GM23248 (cell line): ENCODE results near the gene SPANXN3. TPM values are rescaled to one million over a fixed set of nuclear protein-coding genes. Genes with fewer than 3 reads are reported as not detected.
"Not testable (repeated sequence)": the region's sequence is repeated elsewhere in the genome, so short reads cannot be mapped to it uniquely, and the experiment has no call there.

Experiments used
- DNase-seq: peaks from one replicate; pipeline ENCODE4 v3.0.0-alpha.2; 2015
- H2AFZ ChIP-seq: fragments of 200-600 bp; sonication (generic); 2 replicates; pipeline ENCODE4 v1.6.1; 2016; ENCODE audit warnings: antibody characterized with exemption
- H3F3A ChIP-seq: fragments of 200-600 bp; sonication (generic); 2 replicates; pipeline ENCODE4 v1.6.1; 2016; ENCODE audit warnings: mild to moderate bottlenecking, antibody characterized with exemption, mixed run types; ENCODE audit not compliant: insufficient read depth
- H3K27ac ChIP-seq: fragments of 200-600 bp; sonication (generic); 2 replicates; pipeline ENCODE4 v1.5.1; 2016; ENCODE audit warnings: mild to moderate bottlenecking
- H3K27me3 ChIP-seq: fragments of 200-600 bp; sonication (generic); replicated peaks from 2 replicates; pipeline ENCODE4 v1.6.1; 2016; ENCODE audit warnings: mild to moderate bottlenecking; ENCODE audit not compliant: insufficient read depth
- H3K36me3 ChIP-seq: fragments of 200-600 bp; sonication (generic); 2 replicates; pipeline ENCODE4 v1.6.1; 2016; ENCODE audit warnings: low read depth, mild to moderate bottlenecking
- H3K4me1 ChIP-seq: fragments of 200-600 bp; sonication (generic); 2 replicates; pipeline ENCODE4 v1.6.1; 2016; ENCODE audit warnings: mild to moderate bottlenecking; ENCODE audit not compliant: insufficient read depth
- H3K4me2 ChIP-seq: fragments of 200-600 bp; sonication (generic); one replicate; pipeline ENCODE4 v1.6.1; 2016; ENCODE audit warnings: mild to moderate bottlenecking; ENCODE audit not compliant: unreplicated experiment
- H3K4me3 ChIP-seq: fragments of 200-600 bp; sonication (generic); 2 replicates; pipeline ENCODE4 v1.5.1; 2016; ENCODE audit warnings: mild to moderate bottlenecking
- H3K79me2 ChIP-seq: fragments of 200-600 bp; sonication (generic); 2 replicates; pipeline ENCODE4 v1.6.1; 2016; ENCODE audit warnings: mild to moderate bottlenecking; ENCODE audit not compliant: insufficient read depth
- H3K9ac ChIP-seq: fragments of 200-600 bp; sonication (generic); 2 replicates; pipeline ENCODE4 v1.6.1; 2016; ENCODE audit warnings: mild to moderate bottlenecking
- H3K9me2 ChIP-seq: fragments of 200-600 bp; sonication (generic); 2 replicates; pipeline ENCODE4 v1.6.1; 2016; ENCODE audit warnings: mixed run types, mild to moderate bottlenecking, moderate library complexity; ENCODE audit not compliant: insufficient read depth
- H3K9me3 ChIP-seq: fragments of 200-600 bp; sonication (generic); one replicate; pipeline ENCODE4 v1.6.1; 2017; ENCODE audit warnings: low read depth
- H4K20me1 ChIP-seq: fragments of 200-600 bp; sonication (generic); 2 replicates; pipeline ENCODE4 v1.6.0; 2016; ENCODE audit not compliant: insufficient read depth
- EZH2 ChIP-seq: fragments of 200-600 bp; sonication (generic); IDR thresholded peaks from 2 replicates; pipeline ENCODE4 v1.6.1; 2018; ENCODE audit warnings: antibody characterized with exemption, mild to moderate bottlenecking; ENCODE audit not compliant: insufficient read depth, poor library complexity, severe bottlenecking
- EZH2phosphoT487 ChIP-seq: fragments of 200-600 bp; sonication (generic); IDR thresholded peaks from 2 replicates; pipeline ENCODE4 v1.6.1; 2018; ENCODE audit warnings: antibody characterized with exemption, moderate library complexity, mild to moderate bottlenecking, low read depth; ENCODE audit not compliant: insufficient read depth
- WGBS, 2 experiments: methylation state at CpG; one replicate each; pipeline ENCODE4 v1.1.6; 2015 to 2017; ENCODE audit warnings: low lambda C conversion rate in 2 of 2, low coverage in 1 of 2; ENCODE audit errors: missing lambda C conversion rate in 2 of 2; 5-methylcytosine and 5-hydroxymethylcytosine counted together
- in situ Hi-C: fragments of 300-500 bp; cut with MboI; formaldehyde crosslinking; loops from 2 replicates; pipeline ENCODE4 v1.15.0; 2020
- polyA plus RNA-seq: library from polyadenylated mRNA; unstranded; fragments of >200 nt; fragmentation: Nextera tagmentation; extraction: Ambion mirVana; gene quantifications from 2 replicates; pipeline ENCODE4 v1.2.1, GENCODE V29; 2016
- total RNA-seq: library from RNA; depleted of rRNA; stranded (reverse); fragments of >200 nt; shearing (Covaris generic); gene quantifications from 2 replicates; pipeline ENCODE4 v1.2.3, GENCODE V29; 2014; rRNA removed

Gene SPANXN3
- not detected in 2 replicates for total RNA-seq
- not detected in 2 replicates for polyA plus RNA-seq

GRCh38 chrX:143517375-143517774 is at the start of gene SPANXN3:
TSS of gene SPANXN3 (minus strand) at chrX:143517475. CDS start at chrX:143517391, 84 bp downstream.
- H3K79me2 ChIP-seq, H3K4me1 ChIP-seq, H3K27ac ChIP-seq, in situ Hi-C loops, H3K36me3 ChIP-seq, DNase-seq, H3K4me3 ChIP-seq, H3F3A ChIP-seq, H3K9me3 ChIP-seq, H4K20me1 ChIP-seq, H3K9me2 ChIP-seq, H3K9ac ChIP-seq, H3K27me3 ChIP-seq, H2AFZ ChIP-seq, H3K4me2 ChIP-seq: not testable (repeated sequence)
- WGBS, 2 experiments: 67 to 73% methylated on average over 4 to 5 of the region's 5 CpGs

- Histone ChIP-seq H3F3A (no peaks in the 10 kb centered on the region), H4K20me1 (no peaks in the 10 kb centered on the region), H3K36me3 (no peaks in the 10 kb centered on the region), H3K27me3 (no peaks in the 10 kb centered on the region), H3K9me3 (no peaks in the 10 kb centered on the region), H3K9ac (no peak overlapping the region), H3K9me2 (no peaks in the 10 kb centered on the region), H3K79me2 (no peaks in the 10 kb centered on the region), H3K4me2 (no peak overlapping the region), H3K27ac (no peak overlapping the region), H3K4me3 (no peak overlapping the region), H2AFZ (no peak overlapping the region), H3K4me1 (no peaks in the 10 kb centered on the region)
- TF ChIP-seq EZH2phosphoT487: no peak
- TF ChIP-seq EZH2: no peak
- 16 to 30% methylated on average over 2 to 3 of the region's 3 CpGs for WGBS, 2 experiments
- in situ Hi-C loops: no loop called here
- no peak for DNase-seq
Observed at GRCh38 chrX:143536176-143536575, 18.9 kb upstream of the SPANXN3 start.

- DNase-seq, in situ Hi-C loops, H3K4me2 ChIP-seq, H2AFZ ChIP-seq, H3K9ac ChIP-seq, H3K4me1 ChIP-seq, H3K9me3 ChIP-seq, H3K79me2 ChIP-seq, H3K27ac ChIP-seq, H3F3A ChIP-seq, H4K20me1 ChIP-seq, H3K4me3 ChIP-seq, H3K36me3 ChIP-seq, H3K9me2 ChIP-seq, H3K27me3 ChIP-seq: not testable (repeated sequence)
- 7 to 11% methylated on average over 6 of the region's 6 CpGs for WGBS, 2 experiments
Observed at GRCh38 chrX:143502196-143502595, 15.1 kb downstream of the SPANXN3 start.

GRCh38 chrX:143500751-143501150 is 16.5 kb downstream of the SPANXN3 start:
- no peaks in the 10 kb centered on the region for H3K27me3 ChIP-seq
- H3K4me3 ChIP-seq: no peak overlapping the region
- no peak overlapping the region for H2AFZ ChIP-seq
- H3F3A ChIP-seq: no peaks in the 10 kb centered on the region
- no peak overlapping the region for H3K27ac ChIP-seq
- TF ChIP-seq EZH2 (no peak), EZH2phosphoT487 (no peak)
- no peaks in the 10 kb centered on the region for H3K9me2 ChIP-seq
- H3K4me2 ChIP-seq: no peak overlapping the region
- no peak overlapping the region for H3K9ac ChIP-seq
- H3K36me3 ChIP-seq: no peaks in the 10 kb centered on the region
- no peak for DNase-seq
- 12 to 14% methylated on average over 3 of the region's 3 CpGs for WGBS, 2 experiments
- no peaks in the 10 kb centered on the region for H3K4me1 ChIP-seq
- in situ Hi-C loops: no loop called here
- no peaks in the 10 kb centered on the region for H4K20me1 ChIP-seq
- H3K9me3 ChIP-seq: no peaks in the 10 kb centered on the region
- no peaks in the 10 kb centered on the region for H3K79me2 ChIP-seq

- H2AFZ ChIP-seq: no peak overlapping the region
- no peak overlapping the region for H3K4me3 ChIP-seq
- TF ChIP-seq EZH2: no peak
- TF ChIP-seq EZH2phosphoT487: no peak
- H3K9ac ChIP-seq: no peak overlapping the region
- no peaks in the 10 kb centered on the region for H3K36me3 ChIP-seq
- H3K4me2 ChIP-seq: no peak overlapping the region
- no peak overlapping the region for H3K27ac ChIP-seq
- no peaks in the 10 kb centered on the region for H3K27me3 ChIP-seq
- 24 to 37% methylated on average over 7 to 8 of the region's 8 CpGs for WGBS, 2 experiments
- no peaks in the 10 kb centered on the region for H3K79me2 ChIP-seq
- H3F3A ChIP-seq: no peaks in the 10 kb centered on the region
- no peaks in the 10 kb centered on the region for H3K9me3 ChIP-seq
- H3K9me2 ChIP-seq: no peaks in the 10 kb centered on the region
- no peaks in the 10 kb centered on the region for H4K20me1 ChIP-seq
- in situ Hi-C loops: no loop called here
- no peaks in the 10 kb centered on the region for H3K4me1 ChIP-seq
- DNase-seq: no peak
Observed at GRCh38 chrX:143486105-143486504, 31.2 kb downstream of the SPANXN3 start.
